Fibroblast of lung (primary cell): ENCODE results near the gene USP30. TPM values are rescaled to one million over a fixed set of nuclear protein-coding genes. Genes with fewer than 3 reads are reported as not detected.

Experiments used
- DNase-seq, 2 donors: peaks; one replicate each; pipeline versions ENCODE4 v3.0.0 to v3.0.0-alpha.2; 2010; ENCODE audit warnings: low read depth in 2 of 2
- H2AFZ ChIP-seq: 2 replicates; pipeline ENCODE4 v1.5.1; 2012; ENCODE audit warnings: low read length, control low read depth, inconsistent platforms
- H3K27ac ChIP-seq: 2 replicates; pipeline ENCODE4 v1.5.1; 2011; ENCODE audit warnings: low read length, control low read depth; ENCODE audit not compliant: insufficient read depth
- H3K27me3 ChIP-seq: 2 replicates; pipeline ENCODE4 v1.5.1; 2011; ENCODE audit warnings: mild to moderate bottlenecking, low read length; ENCODE audit not compliant: control insufficient read depth, insufficient read depth
- H3K36me3 ChIP-seq: 2 replicates; pipeline ENCODE4 v1.5.1; 2011; ENCODE audit warnings: low read length; ENCODE audit not compliant: control insufficient read depth, insufficient read depth
- H3K4me1 ChIP-seq: 2 replicates; pipeline ENCODE4 v1.5.1; 2011; ENCODE audit warnings: low read length; ENCODE audit not compliant: control insufficient read depth, insufficient read depth; ENCODE audit errors: extremely low read depth
- H3K4me2 ChIP-seq: 2 replicates; pipeline ENCODE4 v1.5.1; 2011; ENCODE audit warnings: low read length, control low read depth; ENCODE audit not compliant: insufficient read depth; ENCODE audit errors: extremely low read depth
- H3K4me3 ChIP-seq, 4 experiments: fragments of 200-600 bp in 1 of 4; sonication (generic) in 1 of 4; replicated peaks in 1 of 4; 2 replicates each; pipeline ENCODE4 v1.5.1; 2011 to 2016; ENCODE audit warnings: low read length in 4 of 4, low read depth in 3 of 4, mild to moderate bottlenecking in 3 of 4, control low read depth in 2 of 4, inconsistent platforms in 1 of 4, mixed read lengths in 1 of 4; ENCODE audit not compliant: insufficient read depth in 1 of 4; ENCODE audit errors: control extremely low read depth in 1 of 4
- H3K79me2 ChIP-seq: 2 replicates; pipeline ENCODE4 v1.5.1; 2012; ENCODE audit warnings: mild to moderate bottlenecking, low read length, inconsistent platforms; ENCODE audit not compliant: control insufficient read depth, insufficient read depth
- H3K9ac ChIP-seq: 2 replicates; pipeline ENCODE4 v1.5.1; 2011; ENCODE audit warnings: mild to moderate bottlenecking, low read length, control low read depth; ENCODE audit not compliant: insufficient read depth
- H3K9me3 ChIP-seq: 2 replicates; pipeline ENCODE4 v1.5.1; 2012; ENCODE audit warnings: low read depth, low read length; ENCODE audit not compliant: control insufficient read depth, insufficient read depth
- H4K20me1 ChIP-seq: 2 replicates; pipeline ENCODE4 v1.5.1; 2011; ENCODE audit warnings: low read length; ENCODE audit not compliant: control insufficient read depth, insufficient read depth; ENCODE audit errors: extremely low read depth
- EZH2 ChIP-seq: IDR thresholded peaks from 2 replicates; pipeline ENCODE4 v1.5.1; 2012; ENCODE audit warnings: low read length, control low read depth, mild to moderate bottlenecking; ENCODE audit errors: missing control alignments
- polyA plus RNA-seq, 2 donors: library from polyadenylated mRNA; depleted of rRNA in 1 of 2; stranded (reverse) in 1 of 2; unstranded in 1 of 2; fragments of >200 nt; gene quantifications; 2 replicates each; pipeline ENCODE4 v1.2.1, GENCODE V29; 2011 to 2012; ENCODE audit warnings: missing spikeins in 1 of 2
- total RNA-seq: library from RNA; depleted of rRNA; stranded (reverse); fragments of >200 nt; gene quantifications from 2 replicates; pipeline ENCODE4 v1.2.1, GENCODE V29; 2014
- TF ChIP-seq, protein P1 (sequence below), 2 donors: IDR thresholded peaks in 1 of 2; conservative IDR thresholded peaks in 1 of 2; 1 replicate in 1 of 2; 2 replicates in 1 of 2; pipeline ENCODE4 v1.5.1; 2011 to 2012; ENCODE audit warnings: low read length in 2 of 2, control low read depth in 1 of 2, inconsistent platforms in 1 of 2, low read depth in 1 of 2, mild to moderate bottlenecking in 1 of 2

The USP30 gene
- total and polyA plus RNA-seq, 2 donors (not counting 1 experiment from before 2014, with no cell fraction given): 9.9 to 13.9 TPM

DNA sequence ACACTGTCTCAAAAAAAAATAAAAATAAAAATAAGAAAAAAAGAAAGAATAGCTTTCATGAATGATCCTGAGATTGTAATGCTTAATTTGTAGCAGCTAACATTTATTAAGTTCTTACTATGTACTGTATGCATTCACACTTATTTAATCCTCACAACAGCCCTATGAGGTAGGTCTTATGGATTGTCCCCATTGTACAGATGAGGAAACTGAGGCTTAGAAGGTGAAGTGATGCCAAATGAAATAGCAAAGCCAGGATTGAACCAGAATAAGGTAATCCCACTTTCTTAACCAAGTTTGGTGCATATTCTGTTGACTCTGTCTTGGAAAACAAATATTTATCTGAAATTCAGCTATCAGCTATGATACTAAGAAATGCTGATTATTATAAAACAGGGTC, 2.1 kb downstream of the USP30 start:
- Histone ChIP-seq H3K36me3 (no peaks in the 10 kb centered on the region), H3K4me1 (no peaks in the 10 kb centered on the region), H3K4me2 (no peak overlapping the region), H3K79me2 (no peaks in the 10 kb centered on the region), H3K9me3 (no peaks in the 10 kb centered on the region), H3K27me3 (no peaks in the 10 kb centered on the region), H3K9ac (no peak overlapping the region), H3K27ac (no peak overlapping the region), H2AFZ (no peak overlapping the region), H4K20me1 (no peaks in the 10 kb centered on the region), H3K4me3 (no peak overlapping the region)
- DNase-seq: no peak
- no peak for TF ChIP-seq EZH2
- TF ChIP-seq, protein P1, sequence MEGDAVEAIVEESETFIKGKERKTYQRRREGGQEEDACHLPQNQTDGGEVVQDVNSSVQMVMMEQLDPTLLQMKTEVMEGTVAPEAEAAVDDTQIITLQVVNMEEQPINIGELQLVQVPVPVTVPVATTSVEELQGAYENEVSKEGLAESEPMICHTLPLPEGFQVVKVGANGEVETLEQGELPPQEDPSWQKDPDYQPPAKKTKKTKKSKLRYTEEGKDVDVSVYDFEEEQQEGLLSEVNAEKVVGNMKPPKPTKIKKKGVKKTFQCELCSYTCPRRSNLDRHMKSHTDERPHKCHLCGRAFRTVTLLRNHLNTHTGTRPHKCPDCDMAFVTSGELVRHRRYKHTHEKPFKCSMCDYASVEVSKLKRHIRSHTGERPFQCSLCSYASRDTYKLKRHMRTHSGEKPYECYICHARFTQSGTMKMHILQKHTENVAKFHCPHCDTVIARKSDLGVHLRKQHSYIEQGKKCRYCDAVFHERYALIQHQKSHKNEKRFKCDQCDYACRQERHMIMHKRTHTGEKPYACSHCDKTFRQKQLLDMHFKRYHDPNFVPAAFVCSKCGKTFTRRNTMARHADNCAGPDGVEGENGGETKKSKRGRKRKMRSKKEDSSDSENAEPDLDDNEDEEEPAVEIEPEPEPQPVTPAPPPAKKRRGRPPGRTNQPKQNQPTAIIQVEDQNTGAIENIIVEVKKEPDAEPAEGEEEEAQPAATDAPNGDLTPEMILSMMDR (conservative IDR thresholded peaks at IDR 0.05 in 1 of 2, IDR thresholded peaks at IDR 0.05 in 1 of 2; ENCODE audit: low read depth in 1 of 2, low read length in 2 of 2): no peak

DNA sequence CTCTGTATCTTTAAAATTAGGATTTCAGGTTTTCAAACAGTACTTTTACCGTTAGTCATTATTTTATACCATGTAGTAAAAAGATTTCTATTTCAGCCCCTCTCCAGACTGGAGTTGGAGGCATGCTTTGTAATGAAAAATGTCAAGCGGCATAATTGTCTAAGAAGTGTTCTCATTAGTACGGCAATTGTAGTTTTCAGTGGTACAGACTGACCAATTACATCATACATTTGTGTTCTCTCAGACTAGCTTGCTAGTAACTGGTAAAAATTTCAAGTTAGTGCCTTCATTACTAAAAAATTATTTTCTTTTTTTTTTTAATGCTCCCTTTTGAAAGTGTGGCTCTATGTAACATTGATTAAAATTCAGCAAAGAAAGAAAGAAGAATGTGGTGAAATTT, 4.5 kb downstream of the USP30 start:
- no peak overlapping the region for H3K9ac ChIP-seq
- no peak overlapping the region for H3K4me3 ChIP-seq
- no peak for TF ChIP-seq EZH2
- TF ChIP-seq, protein P1 (conservative IDR thresholded peaks at IDR 0.05 in 1 of 2, IDR thresholded peaks at IDR 0.05 in 1 of 2; ENCODE audit: low read depth in 1 of 2, low read length in 2 of 2): no peak
- H3K4me2 ChIP-seq: no peak overlapping the region
- no peak for DNase-seq
- H2AFZ ChIP-seq: no peak overlapping the region
- H3K27me3 ChIP-seq: no peaks in the 10 kb centered on the region
- H3K36me3 ChIP-seq: no peaks in the 10 kb centered on the region
- H3K79me2 ChIP-seq: no peaks in the 10 kb centered on the region
- no peaks in the 10 kb centered on the region for H4K20me1 ChIP-seq
- no peaks in the 10 kb centered on the region for H3K9me3 ChIP-seq
- H3K4me1 ChIP-seq: no peaks in the 10 kb centered on the region
- H3K27ac ChIP-seq: no peak overlapping the region

DNA sequence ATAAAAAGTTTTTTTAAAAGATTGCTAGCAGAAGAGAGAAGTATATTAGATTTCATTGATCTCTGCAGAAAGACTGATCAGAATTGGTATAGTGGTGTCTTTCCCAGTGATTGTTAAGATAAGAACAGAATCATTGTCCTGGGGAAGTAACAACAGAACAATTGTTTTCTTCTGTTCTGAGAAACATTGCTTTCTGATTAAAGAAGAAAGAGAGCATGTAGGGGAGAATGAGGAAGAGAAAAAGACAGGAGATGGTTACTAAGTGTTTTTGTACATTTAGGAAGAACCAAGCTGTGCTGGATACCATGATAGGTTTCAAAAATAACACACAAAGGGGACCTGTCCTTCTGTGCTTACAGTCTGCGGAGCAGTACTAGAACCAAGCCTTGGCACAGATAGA, 5.0 kb downstream of the USP30 start:
- Histone ChIP-seq H3K4me3 (no peak overlapping the region), H3K4me2 (no peak overlapping the region), H4K20me1 (no peaks in the 10 kb centered on the region), H3K79me2 (no peaks in the 10 kb centered on the region), H3K9ac (no peak overlapping the region), H3K27me3 (no peaks in the 10 kb centered on the region), H3K27ac (no peak overlapping the region), H3K9me3 (no peaks in the 10 kb centered on the region), H3K4me1 (no peaks in the 10 kb centered on the region), H2AFZ (no peak overlapping the region), H3K36me3 (no peaks in the 10 kb centered on the region)
- DNase-seq: no peak
- TF ChIP-seq, protein P1 (conservative IDR thresholded peaks at IDR 0.05 in 1 of 2, IDR thresholded peaks at IDR 0.05 in 1 of 2; ENCODE audit: low read depth in 1 of 2, low read length in 2 of 2): no peak
- TF ChIP-seq EZH2: no peak
